K562 (cell line): Measurements from ENCODE around the gene CHCHD4. TPM values are rescaled to one million over a fixed set of nuclear protein-coding genes. Genes with fewer than 3 reads are reported as not detected.

Experiments
- ATAC-seq: fragments of 200-7000 bp; cut with Tn5 transposase; 3 replicates; pipeline ENCODE4 v1.9.1; 2020; ENCODE audit warnings: moderate library complexity
- BruUV-seq: library from RNA; stranded (reverse); fragments of 400-500 nt; replicated peaks from 2 replicates; lab custom pipeline; 2021; lab: Mats Ljungman, UMichigan
- CTCF ChIA-PET: fragments of 300-600 bp; formaldehyde crosslinking; extraction: SDS; loops from one replicate; lab custom pipeline; 2021; ENCODE audit warnings: low intra/inter-chr PET ratio; lab: Yijun Ruan, JAX
- POLR2A ChIA-PET: fragments of 300-600, 350-650 bp; sonication (Branson Sonifier 250); formaldehyde crosslinking; extraction: SDS; loops from one replicate; lab custom pipeline; 2021; ENCODE audit warnings: antibody characterized with exemption, inconsistent platforms; lab: Yijun Ruan, JAX
- DNase-seq, 4 experiments: peaks; one replicate each; pipeline versions ENCODE4 v3.0.0 to v3.0.0-alpha.2; 2011 to 2018; ENCODE audit warnings: low spot score in 3 of 4, mixed read lengths in 3 of 4; ENCODE audit errors: extremely low read depth in 1 of 4
- FAIRE-seq: peaks from 2 replicates; lab custom pipeline; 2011; peaks lifted over from hg19 to GRCh38; lab: Jason Lieb, UNC
- H2AFZ ChIP-seq: 2 replicates; pipeline ENCODE4 v1.6.0; 2011; ENCODE audit warnings: low read depth, low read length, control low read depth, inconsistent platforms
- H3K27ac ChIP-seq: fragments of 200-600 bp; 3 replicates; pipeline ENCODE4 v1.8.0; 2011; ENCODE audit warnings: low read depth, mild to moderate bottlenecking, control low read depth, inconsistent platforms, low read length, moderate library complexity, mixed read lengths; ENCODE audit errors: extremely low read depth
- H3K27me3 ChIP-seq, 2 experiments: fragments of 300-600 bp in 1 of 2; 2 replicates in 1 of 2; 3 replicates in 1 of 2; pipeline versions ENCODE4 v1.6.0 to v1.8.0; 2011; ENCODE audit warnings: inconsistent platforms in 2 of 2, low read length in 2 of 2, mild to moderate bottlenecking in 1 of 2, mixed read lengths in 1 of 2, moderate library complexity in 1 of 2; ENCODE audit not compliant: control insufficient read depth in 2 of 2, insufficient read depth in 2 of 2
- H3K36me3 ChIP-seq: fragments of 300-600 bp; 3 replicates; pipeline ENCODE4 v1.8.0; 2011; ENCODE audit warnings: mild to moderate bottlenecking, low read length, inconsistent platforms; ENCODE audit not compliant: control insufficient read depth, insufficient read depth
- H3K4me1 ChIP-seq, 2 experiments: fragments of 200-600 bp in 1 of 2; replicated peaks in 1 of 2; 2 replicates in 1 of 2; 3 replicates in 1 of 2; pipeline versions ENCODE4 v1.5.1 to v1.8.0; 2011; ENCODE audit warnings: inconsistent platforms in 2 of 2, low read length in 2 of 2, mild to moderate bottlenecking in 1 of 2, mixed read lengths in 1 of 2, moderate library complexity in 1 of 2; ENCODE audit not compliant: control insufficient read depth in 2 of 2, insufficient read depth in 2 of 2
- H3K4me2 ChIP-seq: 2 replicates; pipeline ENCODE4 v1.6.1; 2011; ENCODE audit warnings: low read length, control low read depth, inconsistent platforms, mixed read lengths; ENCODE audit not compliant: insufficient read depth
- H3K4me3 ChIP-seq: fragments of 200-600 bp; sonication (generic), shearing (Covaris generic); 2 replicates; pipeline ENCODE4 v1.5.1; 2016; ENCODE audit warnings: control low read depth, inconsistent platforms
- H3K79me2 ChIP-seq: fragments of 200-600 bp; 3 replicates; pipeline ENCODE4 v1.8.0; 2011; ENCODE audit warnings: low read length, inconsistent platforms; ENCODE audit not compliant: control insufficient read depth, insufficient read depth
- H3K9ac ChIP-seq, 2 experiments: 2 replicates each; pipeline versions ENCODE4 v1.6.0 to v1.6.1; 2011; ENCODE audit warnings: low read depth in 2 of 2, low read length in 2 of 2, control low read depth in 1 of 2, inconsistent platforms in 1 of 2, mild to moderate bottlenecking in 1 of 2, mixed read lengths in 1 of 2; ENCODE audit not compliant: insufficient read depth in 1 of 2
- H3K9me1 ChIP-seq: one replicate; pipeline ENCODE4 v1.6.0; 2011; ENCODE audit warnings: inconsistent platforms, mild to moderate bottlenecking, low read length, moderate library complexity; ENCODE audit not compliant: control insufficient read depth, insufficient read depth
- H3K9me3 ChIP-seq: replicated peaks from 2 replicates; pipeline ENCODE4 v1.5.1; 2011; ENCODE audit warnings: low read depth, low read length, inconsistent platforms; ENCODE audit not compliant: control insufficient read depth, insufficient read depth
- H4K20me1 ChIP-seq: replicated peaks from 2 replicates; pipeline ENCODE4 v1.6.1; 2011; ENCODE audit warnings: low read length, inconsistent platforms, mixed read lengths; ENCODE audit not compliant: control insufficient read depth, insufficient read depth
- CSDE1 ChIP-seq, 2 experiments: fragments of 450-650 bp; IDR thresholded peaks; 2 replicates each; pipeline ENCODE4 v1.6.1; 2016; ENCODE audit warnings: mild to moderate bottlenecking in 1 of 2
- E2F3 ChIP-seq: fragments of 250-450 bp; sonication (Bioruptor Pico); IDR thresholded peaks from 2 replicates; pipeline ENCODE4 v1.4.0; 2020; ENCODE audit warnings: mild to moderate bottlenecking
- HMG20A ChIP-seq: fragments of 450-650 bp; formaldehyde crosslinking; conservative IDR thresholded peaks from 2 replicates; pipeline ENCODE4 v1.4.0; 2020; ENCODE audit warnings: mild to moderate bottlenecking, mixed read lengths
- NCOR1 ChIP-seq: fragments of 450-650 bp; IDR thresholded peaks from 2 replicates; pipeline ENCODE4 v1.6.1; 2016; ENCODE audit warnings: mild to moderate bottlenecking, moderate library complexity
- NR2C1 ChIP-seq, 2 experiments: fragments of 450-650 bp; IDR thresholded peaks; 2 replicates each; pipeline ENCODE4 v1.6.1; 2017; ENCODE audit warnings: mild to moderate bottlenecking in 2 of 2, antibody characterized with exemption in 1 of 2, inconsistent platforms in 1 of 2, missing compliant biosample characterization in 1 of 2, missing genetic modification characterization in 1 of 2
- PPARD ChIP-seq: fragments of 250-450 bp; sonication (Bioruptor Pico); IDR thresholded peaks from 2 replicates; pipeline ENCODE4 v1.8.0; 2022; ENCODE audit warnings: inconsistent platforms, mild to moderate bottlenecking, moderate library complexity
- RBBP5 ChIP-seq: fragments of 200-600 bp; sonication (generic); IDR thresholded peaks from 2 replicates; pipeline ENCODE4 v1.6.1; 2012; ENCODE audit warnings: borderline replicate concordance, mild to moderate bottlenecking, low read length, control low read depth, inconsistent platforms; ENCODE audit not compliant: insufficient read depth, poor library complexity, severe bottlenecking
- RBM39 ChIP-seq: fragments of 200-400 bp; formaldehyde crosslinking; optimal IDR thresholded peaks from 2 replicates; pipeline ENCODE3; 2018; ENCODE audit warnings: low read depth, low read length
- SAP30 ChIP-seq: fragments of 200-600 bp; sonication (generic); IDR thresholded peaks from 2 replicates; pipeline ENCODE4 v1.6.1; 2012; ENCODE audit warnings: borderline replicate concordance, low read depth, mild to moderate bottlenecking, moderate library complexity, low read length, control low read depth, inconsistent platforms; ENCODE audit not compliant: insufficient read depth, poor library complexity, severe bottlenecking
- SIRT6 ChIP-seq: IDR thresholded peaks from one replicate; pipeline ENCODE4 v1.6.1; 2012; ENCODE audit warnings: low read depth, mild to moderate bottlenecking, control low read depth, inconsistent platforms, low read length, moderate library complexity
- SMAD3 ChIP-seq: fragments of 450-650 bp; formaldehyde crosslinking; conservative IDR thresholded peaks from 2 replicates; pipeline ENCODE4 v1.4.0; 2020; ENCODE audit warnings: mild to moderate bottlenecking
- SMC3 ChIP-seq: conservative IDR thresholded peaks from 2 replicates; pipeline ENCODE4 v1.6.1; 2011; ENCODE audit warnings: low read depth, low read length, improper control_type of control experiment; ENCODE audit not compliant: insufficient read depth
- ZKSCAN8 ChIP-seq: fragments of 200-800 bp; sonication (Bioruptor generic); IDR thresholded peaks from 2 replicates; pipeline ENCODE4 v1.6.1; 2016; ENCODE audit warnings: missing genetic modification characterization, missing compliant biosample characterization
- ZNF124 ChIP-seq: sonication (generic); formaldehyde crosslinking; IDR thresholded peaks from 2 replicates; pipeline ENCODE4 v1.8.1; 2022; ENCODE audit warnings: missing genetic modification reagents
- ZNF347 ChIP-seq: fragments of 450-650 bp; formaldehyde crosslinking; IDR thresholded peaks from 2 replicates; pipeline ENCODE4 v1.4.0; 2020; ENCODE audit warnings: low read depth, mild to moderate bottlenecking, moderate library complexity
- ZNF512 ChIP-seq: IDR thresholded peaks from 2 replicates; pipeline ENCODE4 v1.6.1; 2016; ENCODE audit warnings: missing genetic modification characterization, missing compliant biosample characterization
- ZNF589 ChIP-seq: fragments of 200-800 bp; sonication (Bioruptor generic); IDR thresholded peaks from 2 replicates; pipeline ENCODE4 v1.6.1; 2016; ENCODE audit warnings: low read depth, missing genetic modification characterization, missing compliant biosample characterization
- WGBS: fragments of 100-300 bp; shearing (Covaris generic); methylation state at CpG from one replicate; pipeline ENCODE4 v1.1.6; 2016; ENCODE audit warnings: low coverage, mixed read lengths; ENCODE audit not compliant: insufficient coverage; ENCODE audit errors: missing lambda C conversion rate; 5-methylcytosine and 5-hydroxymethylcytosine counted together
- in situ Hi-C: fragments of 300-500 bp; cut with MboI; formaldehyde crosslinking; loops from 4 replicates; pipeline ENCODE4 v1.15.0; 2018; ENCODE audit warnings: inconsistent platforms, mixed read lengths
- intact Hi-C: fragments of 100-400 bp; cut with micrococcal nuclease; formaldehyde crosslinking; loops from 2 replicates; pipeline ENCODE4 v1.14.2; 2022
- polyA plus RNA-seq, 8 experiments: library from polyadenylated mRNA; depleted of rRNA in 4 of 8; stranded (reverse) in 5 of 8; unstranded in 3 of 8; fragments of >200 nt; fragmentation: Nextera tagmentation in 2 of 8; fragmentation: Illumina TruSeq in 1 of 8; extraction: Ambion mirVana in 2 of 8; extraction: Trizol in 1 of 8; gene quantifications; 2 replicates each; pipeline versions ENCODE4 v1.2.1 to v1.2.3, GENCODE V29; 2011 to 2014; ENCODE audit warnings: inconsistent platforms in 1 of 8, missing spikeins in 1 of 8
- total RNA-seq, 7 experiments: library from RNA; depleted of rRNA in 6 of 7; stranded (reverse); fragments of >200 nt in 6 of 7; fragmentation: Illumina TruSeq in 2 of 7; extraction: Trizol in 2 of 7; gene quantifications; 2 replicates each; pipeline versions ENCODE4 v1.2.1 to v1.2.3, GENCODE V29; 2011 to 2021; ENCODE audit warnings: low replicate concordance in 1 of 7
- TF ChIP-seq, protein P1 (sequence below): sonication (generic); formaldehyde crosslinking; IDR thresholded peaks from 2 replicates; pipeline ENCODE4 v1.4.0; 2020; ENCODE audit warnings: mild to moderate bottlenecking, missing genetic modification reagents

Gene CHCHD4
- total and polyA plus RNA-seq, 9 of the 15 experiments (the other 6 are each of a cell fraction or from before 2014, with no cell fraction given), result 55.4 to 225 (median 77.2) TPM

DNA sequence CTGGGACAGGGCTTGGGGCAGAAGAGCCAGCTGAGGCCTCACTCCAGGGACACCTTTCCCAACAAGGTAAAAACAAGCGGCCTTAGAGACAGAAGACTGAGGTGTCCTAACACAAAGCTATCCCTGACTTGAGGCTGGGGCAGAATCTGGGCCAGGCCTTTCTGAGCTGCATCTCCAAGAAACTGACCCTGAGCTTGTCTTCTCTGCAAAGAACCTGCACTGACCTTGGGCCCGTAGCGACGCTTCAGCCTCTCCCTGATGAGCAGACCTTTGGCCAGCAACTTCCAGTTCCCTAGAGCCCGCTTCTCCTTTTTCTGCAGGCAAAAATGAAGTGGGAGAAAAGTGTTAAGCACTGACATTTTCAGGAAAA, 22.4 kb upstream of the CHCHD4 start:
- DNase-seq (no peak), ATAC-seq (no peak), FAIRE-seq (no peak)
- H3K27me3 ChIP-seq, result no peaks in the 10 kb centered on the region
- in situ Hi-C loops (no loop called here), intact Hi-C loops (no loop called here)
- no peak overlapping the region for H2AFZ ChIP-seq
- H3K36me3 ChIP-seq, result peaks cover 73% of the 10 kb centered on the region; the same call in 2 of the 3 replicates
- no peaks in the 10 kb centered on the region for H4K20me1 ChIP-seq
- H3K9me3 ChIP-seq, result no peaks in the 10 kb centered on the region
- no peak overlapping the region for H3K9ac ChIP-seq
- peaks cover 10 to 13% of the 10 kb centered on the region in 2 experiments for H3K4me1 ChIP-seq
- no peak overlapping the region for H3K4me2 ChIP-seq
- TF ChIP-seq ZNF347 (CRISPR knock-in tag) (no peak), PPARD (no peak), SMC3 (no peak), SMAD3 (CRISPR knock-in tag) (no peak), CSDE1 (IDR thresholded peaks at IDR 0.05) (no peak), ZNF589 (CRISPR knock-in tag) (no peak), E2F3 (no peak), NCOR1 (no peak), ZKSCAN8 (CRISPR knock-in tag) (no peak), RBBP5 (no peak), SAP30 (no peak), HMG20A (no peak), RBM39 (no peak), NR2C1 (IDR thresholded peaks at IDR 0.05) (no peak), NR2C1 (tag; IDR thresholded peaks at IDR 0.05) (no peak), SIRT6 (no peak), ZNF512 (tag) (no peak), ZNF124 (CRISPR knock-in tag) (no peak)
- TF ChIP-seq, protein P1, sequence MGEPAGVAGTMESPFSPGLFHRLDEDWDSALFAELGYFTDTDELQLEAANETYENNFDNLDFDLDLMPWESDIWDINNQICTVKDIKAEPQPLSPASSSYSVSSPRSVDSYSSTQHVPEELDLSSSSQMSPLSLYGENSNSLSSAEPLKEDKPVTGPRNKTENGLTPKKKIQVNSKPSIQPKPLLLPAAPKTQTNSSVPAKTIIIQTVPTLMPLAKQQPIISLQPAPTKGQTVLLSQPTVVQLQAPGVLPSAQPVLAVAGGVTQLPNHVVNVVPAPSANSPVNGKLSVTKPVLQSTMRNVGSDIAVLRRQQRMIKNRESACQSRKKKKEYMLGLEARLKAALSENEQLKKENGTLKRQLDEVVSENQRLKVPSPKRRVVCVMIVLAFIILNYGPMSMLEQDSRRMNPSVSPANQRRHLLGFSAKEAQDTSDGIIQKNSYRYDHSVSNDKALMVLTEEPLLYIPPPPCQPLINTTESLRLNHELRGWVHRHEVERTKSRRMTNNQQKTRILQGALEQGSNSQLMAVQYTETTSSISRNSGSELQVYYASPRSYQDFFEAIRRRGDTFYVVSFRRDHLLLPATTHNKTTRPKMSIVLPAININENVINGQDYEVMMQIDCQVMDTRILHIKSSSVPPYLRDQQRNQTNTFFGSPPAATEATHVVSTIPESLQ, result no peak
- 90% methylated on average over 5 of the region's 5 CpGs for WGBS
- BruUV-seq, result no TSS peak
- H3K27ac ChIP-seq, result no peak overlapping the region
- ChIA-PET CTCF (no interaction called here), POLR2A (interaction anchor here (0.6 kb wide), 1 partner anchor 97 kb away, joined by 3 read pairs; no protein-coding TSS in a partner anchor)
- H3K9me1 ChIP-seq, result no peaks in the 10 kb centered on the region
- H3K4me3 ChIP-seq, result no peak overlapping the region
- H3K79me2 ChIP-seq, result no peaks in the 10 kb centered on the region
